IMR-90 (cell line): ENCODE measurements around the gene ADGRV1. TPM values are rescaled to one million over a fixed set of nuclear protein-coding genes. Genes with fewer than 3 reads are reported as not detected.

Experiments
- ATAC-seq: fragments of 200-7000 bp; cut with Tn5 transposase; 2 replicates; pipeline ENCODE4 v1.9.1; 2020; ENCODE audit warnings: low read depth, mild to moderate bottlenecking, moderate library complexity
- BruUV-seq: library from RNA; stranded (reverse); fragments of 400-500 nt; replicated peaks from 2 replicates; lab custom pipeline; 2021; lab: Mats Ljungman, UMichigan
- CTCF ChIA-PET: fragments of 300-600 bp; formaldehyde crosslinking; extraction: SDS; loops from one replicate; lab custom pipeline; 2021; ENCODE audit warnings: antibody characterized with exemption; lab: Yijun Ruan, JAX
- POLR2A ChIA-PET: fragments of 300-600 bp; sonication (Branson Sonifier 250); formaldehyde crosslinking; loops from one replicate; lab custom pipeline; 2022; ENCODE audit warnings: antibody characterized with exemption; ENCODE audit not compliant: unreplicated experiment; lab: Charles Lee
- DNase-seq: peaks from one replicate; pipeline ENCODE4 v3.0.0; 2013
- H2AFZ ChIP-seq: replicated peaks from 2 replicates; pipeline ENCODE3; 2013; ENCODE audit warnings: low read length, mild to moderate bottlenecking; ENCODE audit not compliant: poor library complexity
- H2AK5ac ChIP-seq: 2 replicates; pipeline ENCODE4 v1.6.1; 2013; ENCODE audit warnings: low read depth, low read length, inconsistent platforms
- H2AK9ac ChIP-seq: replicated peaks from 2 replicates; pipeline ENCODE3; 2013; ENCODE audit warnings: mild to moderate bottlenecking, low read depth, low read length, moderate library complexity; ENCODE audit not compliant: poor library complexity
- H2BK120ac ChIP-seq: 2 replicates; pipeline ENCODE4 v1.6.1; 2013; ENCODE audit warnings: low read depth, low read length, inconsistent platforms
- H2BK15ac ChIP-seq: 3 replicates; pipeline ENCODE4 v1.6.1; 2013; ENCODE audit warnings: low read depth, low read length, inconsistent platforms
- H2BK20ac ChIP-seq: 2 replicates; pipeline ENCODE4 v1.6.1; 2013; ENCODE audit warnings: low read depth, mild to moderate bottlenecking, inconsistent platforms, low read length, moderate library complexity
- H2BK5ac ChIP-seq: 2 replicates; pipeline ENCODE4 v1.6.1; 2013; ENCODE audit warnings: mild to moderate bottlenecking, low read depth, low read length, inconsistent platforms; ENCODE audit not compliant: poor library complexity, severe bottlenecking
- H3K14ac ChIP-seq: replicated peaks from 2 replicates; pipeline ENCODE4 v1.6.1; 2013; ENCODE audit warnings: low read depth, low read length, inconsistent platforms
- H3K18ac ChIP-seq: 2 replicates; pipeline ENCODE4 v1.6.1; 2013; ENCODE audit warnings: low read depth, low read length, control low read depth
- H3K23ac ChIP-seq: 2 replicates; pipeline ENCODE4 v1.6.1; 2013; ENCODE audit warnings: low read depth, low read length, inconsistent platforms
- H3K27ac ChIP-seq: 2 replicates; pipeline ENCODE4 v1.5.1; 2013; ENCODE audit warnings: mild to moderate bottlenecking, control low read depth, low read length; ENCODE audit not compliant: insufficient read depth
- H3K27me3 ChIP-seq: 2 replicates; pipeline ENCODE4 v1.6.1; 2013; ENCODE audit warnings: low read length; ENCODE audit not compliant: control insufficient read depth, insufficient read depth
- H3K36me3 ChIP-seq: 2 replicates; pipeline ENCODE4 v1.6.1; 2013; ENCODE audit warnings: low read length, mixed read lengths; ENCODE audit not compliant: control insufficient read depth, insufficient read depth
- H3K4ac ChIP-seq: 2 replicates; pipeline ENCODE4 v1.6.1; 2013; ENCODE audit warnings: low read depth, low read length, inconsistent platforms
- H3K4me1 ChIP-seq: 2 replicates; pipeline ENCODE4 v1.6.1; 2013; ENCODE audit warnings: low read length, mixed read lengths; ENCODE audit not compliant: control insufficient read depth, insufficient read depth
- H3K4me2 ChIP-seq: 2 replicates; pipeline ENCODE4 v1.6.1; 2013; ENCODE audit warnings: low read depth, mild to moderate bottlenecking, control low read depth, low read length, moderate library complexity
- H3K4me3 ChIP-seq: 2 replicates; pipeline ENCODE4 v1.5.1; 2013; ENCODE audit warnings: low read depth, mild to moderate bottlenecking, control low read depth, low read length, moderate library complexity; ENCODE audit not compliant: insufficient read depth
- H3K56ac ChIP-seq: 2 replicates; pipeline ENCODE4 v1.6.1; 2013; ENCODE audit warnings: low read length, inconsistent platforms; ENCODE audit not compliant: insufficient read depth; ENCODE audit errors: extremely low read depth
- H3K79me1 ChIP-seq, 2 experiments: 2 replicates each; pipeline ENCODE4 v1.6.1; 2013; ENCODE audit warnings: low read length in 2 of 2, inconsistent platforms in 1 of 2, low read depth in 1 of 2
- H3K9ac ChIP-seq: 2 replicates; pipeline ENCODE4 v1.6.1; 2013; ENCODE audit warnings: low read depth, low read length, control low read depth
- H3K9me1 ChIP-seq: 2 replicates; pipeline ENCODE4 v1.6.1; 2013; ENCODE audit warnings: low read length, inconsistent platforms; ENCODE audit not compliant: insufficient read depth
- H3K9me3 ChIP-seq: 2 replicates; pipeline ENCODE4 v1.6.1; 2013; ENCODE audit warnings: low read length; ENCODE audit not compliant: control insufficient read depth, insufficient read depth
- H4K20me1 ChIP-seq: 2 replicates; pipeline ENCODE4 v1.6.1; 2013; ENCODE audit warnings: low read length, inconsistent platforms; ENCODE audit not compliant: insufficient read depth
- H4K5ac ChIP-seq: 2 replicates; pipeline ENCODE4 v1.6.1; 2013; ENCODE audit warnings: mild to moderate bottlenecking, low read depth, low read length, control low read depth
- H4K8ac ChIP-seq, 2 experiments: 2 replicates each; pipeline ENCODE4 v1.6.1; 2013; ENCODE audit warnings: low read depth in 2 of 2, low read length in 2 of 2, control low read depth in 1 of 2, inconsistent platforms in 1 of 2
- H4K91ac ChIP-seq: 2 replicates; pipeline ENCODE4 v1.6.1; 2013; ENCODE audit warnings: low read depth, low read length, inconsistent platforms; ENCODE audit not compliant: insufficient read depth
- BHLHE40 ChIP-seq: fragments of 150-350 bp; IDR thresholded peaks from 2 replicates; pipeline ENCODE4 v1.6.1; 2016; ENCODE audit warnings: mild to moderate bottlenecking, low read depth, low read length
- CEBPB ChIP-seq: IDR thresholded peaks from 2 replicates; pipeline ENCODE4 v1.6.1; 2012; ENCODE audit warnings: low read depth, low read length, improper control_type of control experiment
- CHD1 ChIP-seq: IDR thresholded peaks from 2 replicates; pipeline ENCODE4 v1.6.1; 2012; ENCODE audit warnings: low read depth, low read length, improper control_type of control experiment
- FOS ChIP-seq: fragments of 150-350 bp; IDR thresholded peaks from 2 replicates; pipeline ENCODE4 v1.6.1; 2016; ENCODE audit warnings: low read depth, low read length
- MAFK ChIP-seq: IDR thresholded peaks from 2 replicates; pipeline ENCODE4 v1.6.1; 2012; ENCODE audit warnings: low read depth, low read length, improper control_type of control experiment
- MAZ ChIP-seq: IDR thresholded peaks from 2 replicates; pipeline ENCODE4 v1.6.1; 2012; ENCODE audit warnings: low read depth, mild to moderate bottlenecking, low read length, improper control_type of control experiment, moderate library complexity, borderline replicate concordance
- MXI1 ChIP-seq: IDR thresholded peaks from 2 replicates; pipeline ENCODE4 v1.6.1; 2012; ENCODE audit warnings: low read depth, mild to moderate bottlenecking, low read length, moderate library complexity, borderline replicate concordance
- NFE2L2 ChIP-seq: fragments of 150-350 bp; IDR thresholded peaks from 2 replicates; pipeline ENCODE4 v1.6.1; 2016; ENCODE audit warnings: low read depth, mild to moderate bottlenecking, low read length
- POLR2A ChIP-seq: IDR thresholded peaks from 2 replicates; pipeline ENCODE4 v1.6.1; 2012; ENCODE audit warnings: mild to moderate bottlenecking, low read depth, low read length
- RAD21 ChIP-seq: IDR thresholded peaks from 2 replicates; pipeline ENCODE4 v1.6.1; 2012; ENCODE audit warnings: low read length, improper control_type of control experiment
- RCOR1 ChIP-seq: IDR thresholded peaks from 2 replicates; pipeline ENCODE4 v1.6.1; 2012; ENCODE audit warnings: mild to moderate bottlenecking, low read length, improper control_type of control experiment; ENCODE audit not compliant: insufficient replicate concordance
- RFX5 ChIP-seq: IDR thresholded peaks from 2 replicates; pipeline ENCODE4 v1.8.0; 2012; ENCODE audit warnings: low read depth, mild to moderate bottlenecking, low read length, moderate library complexity
- SMC3 ChIP-seq: fragments of 150-350 bp; IDR thresholded peaks from 2 replicates; pipeline ENCODE4 v1.6.1; 2016; ENCODE audit warnings: low read depth, mild to moderate bottlenecking, antibody characterized with exemption, low read length, moderate library complexity
- WGBS, 2 experiments: methylation state at CpG; one replicate each; pipeline versions ENCODE4 v1.1.5 to v1.1.7; 2013; ENCODE audit warnings: missing lambda C conversion rate in 2 of 2; ENCODE audit not compliant: insufficient read length in 1 of 2; ENCODE audit errors: extremely low coverage in 2 of 2; 5-methylcytosine and 5-hydroxymethylcytosine counted together
- dilution Hi-C: fragments of 300-500 bp; cut with HindIII; formaldehyde crosslinking; loops from one replicate; pipeline ENCODE4 v1.14.3; 2018; ENCODE audit warnings: low sequenced_read_pairs; ENCODE audit not compliant: unreplicated experiment
- in situ Hi-C: fragments of 300-500 bp; cut with MboI; formaldehyde crosslinking; loops from 3 replicates; pipeline ENCODE4 v1.14.3; 2019; ENCODE audit warnings: low sequenced_read_pairs, inconsistent platforms, mixed read lengths
- intact Hi-C: fragments of 100-400 bp; cut with micrococcal nuclease; formaldehyde crosslinking; loops from 2 replicates; pipeline ENCODE4 v1.10.0; 2022
- polyA plus RNA-seq, 3 experiments: library from polyadenylated mRNA; depleted of rRNA; stranded (reverse); fragments of >200 nt; gene quantifications; 2 replicates each; pipeline ENCODE4 v1.2.3, GENCODE V29; 2012; ENCODE audit warnings: low replicate concordance in 1 of 3
- total RNA-seq: library from RNA; depleted of rRNA; stranded (reverse); fragments of >200 nt; gene quantifications from 2 replicates; pipeline ENCODE4 v1.2.3, GENCODE V29; 2012
- TF ChIP-seq, protein P1 (sequence below): fragments of 150-350 bp; IDR thresholded peaks from 2 replicates; pipeline ENCODE4 v1.6.1; 2016; ENCODE audit warnings: low read depth, mild to moderate bottlenecking, low read length, moderate library complexity, borderline replicate concordance
- TF ChIP-seq, protein P2 (sequence below): conservative IDR thresholded peaks from 2 replicates; pipeline ENCODE4 v1.5.1; 2012; ENCODE audit warnings: mild to moderate bottlenecking, low read depth, low read length, improper control_type of control experiment
- TF ChIP-seq, protein P3 (sequence below): fragments of 150-350 bp; IDR thresholded peaks from 2 replicates; pipeline ENCODE4 v1.6.1; 2017; ENCODE audit warnings: mild to moderate bottlenecking, antibody characterized with exemption, low read length, low read depth

ADGRV1 gene
- total and polyA plus RNA-seq, 2 of the 4 experiments (the other 2 are of a cell fraction): under 0.01 TPM; not detected in 1

DNA sequence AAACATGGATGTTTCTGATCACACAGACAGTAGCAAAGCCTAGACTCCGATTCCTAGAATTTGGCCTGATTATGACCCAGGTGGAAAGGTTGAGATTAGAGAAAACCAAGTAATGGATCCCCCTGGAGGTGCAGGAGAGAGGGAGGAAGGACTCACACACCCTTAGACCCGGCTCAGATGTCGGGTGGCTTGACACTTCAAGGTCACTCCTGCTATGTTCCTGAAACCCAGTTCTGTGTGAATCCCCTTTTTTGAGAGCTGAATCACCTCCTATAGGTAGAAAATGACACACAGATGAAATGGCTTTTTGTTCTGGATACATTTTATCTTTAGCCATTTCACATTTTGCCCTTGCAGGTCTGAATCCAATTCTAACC is 631.7 kb downstream of the ADGRV1 start:
- Histone ChIP-seq H4K91ac (peak overlapping the region; percentile 30), H4K20me1 (no peaks in the 10 kb centered on the region), H3K4me3 (no peak overlapping the region), H3K27ac (peak overlapping the region; percentile 35), H3K4me2 (peak overlapping the region; percentile 33), H3K56ac (peak overlapping the region; percentile 19), H3K4me1 (peaks cover 4% of the 10 kb centered on the region; the same call in 1 of the 2 replicates), H2BK120ac (peak overlapping the region; percentile 53), H3K14ac (peak overlapping the region; percentile 76), H3K9me1 (peaks cover 3% of the 10 kb centered on the region; the same call in 1 of the 2 replicates), H2BK5ac (peak overlapping the region; percentile 35), H2BK15ac (peak overlapping the region; percentile 45; the same call in 1 of the 3 replicates), H2AK9ac (no peak overlapping the region), H4K5ac (peak overlapping the region; percentile 70), H3K36me3 (no peaks in the 10 kb centered on the region), H3K9ac (peak overlapping the region; percentile 31), H3K79me1 (no peaks in the 10 kb centered on the region), H3K23ac (0 out of 2 replicates have a peak overlapping the region, but pooled peaks have one; percentile 2), H3K18ac (peak overlapping the region; percentile 31), H3K27me3 (no peaks in the 10 kb centered on the region), H2AFZ (peak overlapping the region; percentile 75), H3K9me3 (no peaks in the 10 kb centered on the region), H4K8ac (peak overlapping the region; percentile 6 to 48; a peak in 3 of 4 replicates), H2BK20ac (peak overlapping the region; percentile 55), H3K4ac (peak overlapping the region; percentile 65), H2AK5ac (0 out of 2 replicates have a peak overlapping the region, but pooled peaks have one; percentile 44)
- peak; percentile 53; the same call in 1 of the 2 replicates for ATAC-seq
- POLR2A ChIA-PET: no interaction called here
- intact Hi-C loops (no loop called here), dilution Hi-C loops (no loop called here), in situ Hi-C loops (no loop called here)
- TF ChIP-seq CEBPB (no peak), RAD21 (no peak), NFE2L2 (no peak), RFX5 (no peak), RCOR1 (no peak), MAFK (no peak), CHD1 (no peak), MAZ (no peak), SMC3 (no peak), FOS (no peak), BHLHE40 (no peak), MXI1 (no peak), POLR2A (no peak; the same call in 1 of the 2 replicates)
- TF ChIP-seq, protein P1, sequence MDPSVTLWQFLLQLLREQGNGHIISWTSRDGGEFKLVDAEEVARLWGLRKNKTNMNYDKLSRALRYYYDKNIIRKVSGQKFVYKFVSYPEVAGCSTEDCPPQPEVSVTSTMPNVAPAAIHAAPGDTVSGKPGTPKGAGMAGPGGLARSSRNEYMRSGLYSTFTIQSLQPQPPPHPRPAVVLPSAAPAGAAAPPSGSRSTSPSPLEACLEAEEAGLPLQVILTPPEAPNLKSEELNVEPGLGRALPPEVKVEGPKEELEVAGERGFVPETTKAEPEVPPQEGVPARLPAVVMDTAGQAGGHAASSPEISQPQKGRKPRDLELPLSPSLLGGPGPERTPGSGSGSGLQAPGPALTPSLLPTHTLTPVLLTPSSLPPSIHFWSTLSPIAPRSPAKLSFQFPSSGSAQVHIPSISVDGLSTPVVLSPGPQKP: no peak
- TF ChIP-seq, protein P2, sequence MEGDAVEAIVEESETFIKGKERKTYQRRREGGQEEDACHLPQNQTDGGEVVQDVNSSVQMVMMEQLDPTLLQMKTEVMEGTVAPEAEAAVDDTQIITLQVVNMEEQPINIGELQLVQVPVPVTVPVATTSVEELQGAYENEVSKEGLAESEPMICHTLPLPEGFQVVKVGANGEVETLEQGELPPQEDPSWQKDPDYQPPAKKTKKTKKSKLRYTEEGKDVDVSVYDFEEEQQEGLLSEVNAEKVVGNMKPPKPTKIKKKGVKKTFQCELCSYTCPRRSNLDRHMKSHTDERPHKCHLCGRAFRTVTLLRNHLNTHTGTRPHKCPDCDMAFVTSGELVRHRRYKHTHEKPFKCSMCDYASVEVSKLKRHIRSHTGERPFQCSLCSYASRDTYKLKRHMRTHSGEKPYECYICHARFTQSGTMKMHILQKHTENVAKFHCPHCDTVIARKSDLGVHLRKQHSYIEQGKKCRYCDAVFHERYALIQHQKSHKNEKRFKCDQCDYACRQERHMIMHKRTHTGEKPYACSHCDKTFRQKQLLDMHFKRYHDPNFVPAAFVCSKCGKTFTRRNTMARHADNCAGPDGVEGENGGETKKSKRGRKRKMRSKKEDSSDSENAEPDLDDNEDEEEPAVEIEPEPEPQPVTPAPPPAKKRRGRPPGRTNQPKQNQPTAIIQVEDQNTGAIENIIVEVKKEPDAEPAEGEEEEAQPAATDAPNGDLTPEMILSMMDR: no peak
- TF ChIP-seq, protein P3, sequence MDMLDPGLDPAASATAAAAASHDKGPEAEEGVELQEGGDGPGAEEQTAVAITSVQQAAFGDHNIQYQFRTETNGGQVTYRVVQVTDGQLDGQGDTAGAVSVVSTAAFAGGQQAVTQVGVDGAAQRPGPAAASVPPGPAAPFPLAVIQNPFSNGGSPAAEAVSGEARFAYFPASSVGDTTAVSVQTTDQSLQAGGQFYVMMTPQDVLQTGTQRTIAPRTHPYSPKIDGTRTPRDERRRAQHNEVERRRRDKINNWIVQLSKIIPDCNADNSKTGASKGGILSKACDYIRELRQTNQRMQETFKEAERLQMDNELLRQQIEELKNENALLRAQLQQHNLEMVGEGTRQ: no peak
- CTCF ChIA-PET: no interaction called here
- DNase-seq: no peak
- no CpG with 5 or more reads among the region's 3 CpGs for WGBS, 2 experiments
- no TSS peak for BruUV-seq
